Measurements from ENCODE around the gene POLR2A.

The POLR2A gene

GRCh38 chr17:7490144-7490543, 6.0 kb downstream of the POLR2A start:
- peaks cover 22 to 79% of the 10 kb centered on the region in 2 experiments for H3K36me3 ChIP-seq (ENCODE audit: control insufficient read depth in 2 of 2, insufficient read depth in 1 of 2, low read length in 2 of 2)
- no peak overlapping the region for H3K4me3 ChIP-seq (ENCODE audit: low read depth, low read length)
- no peaks in the 10 kb centered on the region for H3K9me3 ChIP-seq (ENCODE audit: control insufficient read depth, insufficient read depth, low read depth, low read length)
- POLR2A ChIA-PET, result interaction anchor here (0.6 to 1.4 kb wide), 2 partner anchors 10 to 224 kb away, joined by 3 to 4 read pairs; no protein-coding TSS in a partner anchor
- CTCF ChIA-PET, result interaction anchor here (1.1 to 6.0 kb wide), 3 partner anchors 25 to 120 kb away, joined by 3 to 30 read pairs (median 7); no protein-coding TSS in a partner anchor
- TF ChIP-seq KLF9 (tag by site-specific recombination; IDR thresholded peaks at IDR 0.05; ENCODE audit: low read depth) (no peak), ZNF121 (tag by site-specific recombination; IDR thresholded peaks at IDR 0.05) (peak; percentile 88), ZNF518A (tag by site-specific recombination; conservative IDR thresholded peaks at IDR 0.05; ENCODE audit: low read depth) (no peak)
- H3K27ac ChIP-seq (ENCODE audit: extremely low read depth, low read depth, low read length), result no peak overlapping the region
- H3K4me1 ChIP-seq (ENCODE audit: control insufficient read depth, insufficient read depth, low read length), result peaks cover 18% of the 10 kb centered on the region

- no peak for TF ChIP-seq ZBTB1 (tag by site-specific recombination; IDR thresholded peaks at IDR 0.05)
- TF ChIP-seq SP2 (tag by site-specific recombination; IDR thresholded peaks at IDR 0.05), result no peak
- TF ChIP-seq ZNF404 (tag by site-specific recombination; IDR thresholded peaks at IDR 0.05), result no peak
- TF ChIP-seq ZBTB20 (tag by site-specific recombination; IDR thresholded peaks at IDR 0.05), result no peak
- no peak for TF ChIP-seq ZNF416 (tag by site-specific recombination; IDR thresholded peaks at IDR 0.05)
- no peak for TF ChIP-seq ZNF548 (tag by site-specific recombination; IDR thresholded peaks at IDR 0.05)
- TF ChIP-seq ZNF600 (tag by site-specific recombination; IDR thresholded peaks at IDR 0.05), result no peak
- no peak for TF ChIP-seq ZBTB49 (tag by site-specific recombination; IDR thresholded peaks at IDR 0.05; ENCODE audit: low read depth)
- no peak for TF ChIP-seq ZNF645 (tag by site-specific recombination; IDR thresholded peaks at IDR 0.05)
- TF ChIP-seq ZNF266 (tag by site-specific recombination; IDR thresholded peaks at IDR 0.05; ENCODE audit: low read depth), result no peak
- no peak for TF ChIP-seq ZFP3 (tag by site-specific recombination; IDR thresholded peaks at IDR 0.05; ENCODE audit: low read depth)
- no peak for TF ChIP-seq KLF17 (tag by site-specific recombination; IDR thresholded peaks at IDR 0.05)
- TF ChIP-seq OVOL3 (tag by site-specific recombination; IDR thresholded peaks at IDR 0.05), result no peak
- no peak for TF ChIP-seq ZNF362 (tag by site-specific recombination; IDR thresholded peaks at IDR 0.05)
- POLR2A ChIA-PET, result no interaction called here
- Histone ChIP-seq H3K27ac (ENCODE audit: extremely low read depth, low read depth, low read length) (no peak overlapping the region), H3K36me3 (ENCODE audit: control insufficient read depth in 2 of 2, insufficient read depth in 1 of 2, low read length in 2 of 2) (peaks cover 33 to 84% of the 10 kb centered on the region in 2 experiments), H3K9me3 (ENCODE audit: control insufficient read depth, insufficient read depth, low read depth, low read length) (no peaks in the 10 kb centered on the region), H3K4me3 (ENCODE audit: low read depth, low read length) (no peak overlapping the region), H3K4me1 (ENCODE audit: control insufficient read depth, insufficient read depth, low read length) (peaks cover 15% of the 10 kb centered on the region)
- CTCF ChIA-PET, result interaction anchor here (0.7 to 6.0 kb wide), 3 partner anchors 24 to 69 kb away, joined by 3 to 30 read pairs (median 22); no protein-coding TSS in a partner anchor
These were observed 7.4 kb downstream of the POLR2A start for GRCh38 chr17:7491583-7491982.

All from HEK293 (cell line).